AG04450 (cell line): ENCODE measurements around the gene ZNF304. TPM values are rescaled to one million over a fixed set of nuclear protein-coding genes. Genes with fewer than 3 reads are reported as not detected.
A peak's percentile ranks its signal among the peaks of the same experiment; 100 is the strongest.

Experiments
- CTCF ChIA-PET: fragments of 300-600, 350-600 bp; formaldehyde crosslinking; extraction: SDS; loops from one replicate; lab custom pipeline; 2022; ENCODE audit warnings: antibody characterized with exemption, inconsistent platforms; lab: Charles Lee
- POLR2A ChIA-PET: fragments of 350-600 bp; formaldehyde crosslinking; extraction: SDS; loops from one replicate; lab custom pipeline; 2021; ENCODE audit warnings: antibody characterized with exemption, inconsistent platforms; lab: Yijun Ruan, JAX
- DNase-seq: peaks from one replicate; pipeline ENCODE4 v3.0.0-alpha.2; 2011; ENCODE audit warnings: low read depth, low spot score
- H3K27ac ChIP-seq: one replicate; pipeline ENCODE4 v1.5.1; 2012; ENCODE audit warnings: low read depth, low read length, control low read depth
- H3K27me3 ChIP-seq: one replicate; pipeline ENCODE4 v1.6.0; 2012; ENCODE audit warnings: low read length; ENCODE audit not compliant: control insufficient read depth, insufficient read depth
- H3K4me3 ChIP-seq: 2 replicates; pipeline ENCODE4 v1.5.1; 2011; ENCODE audit warnings: mild to moderate bottlenecking, low read depth, low read length, control low read depth
- H3K9me3 ChIP-seq: 2 replicates; pipeline ENCODE4 v1.5.1; 2012; ENCODE audit warnings: low read length; ENCODE audit not compliant: control insufficient read depth, insufficient read depth
- CTCF ChIP-seq: IDR thresholded peaks from 2 replicates; pipeline ENCODE4 v1.5.1; 2011; ENCODE audit warnings: low read depth, low read length, control low read depth, inconsistent platforms
- polyA plus RNA-seq: library from polyadenylated mRNA; depleted of rRNA; stranded (reverse); fragments of >200 nt; gene quantifications from 2 replicates; pipeline ENCODE4 v1.2.3, GENCODE V29; 2011; rRNA removed

The ZNF304 gene
- polyA plus RNA-seq, 1 experiment = 7.8 TPM

GRCh38 chr19:57403737-57404563 lies 52.9 kb downstream of the ZNF304 start:
- H3K27me3 ChIP-seq = no peaks in the 10 kb centered on the region
- H3K4me3 ChIP-seq = no peak overlapping the region
- CTCF ChIA-PET = no interaction called here
- DNase-seq = no peak
- POLR2A ChIA-PET = interaction anchor here (0.7 kb wide), 1 partner anchor 293 kb away, joined by 4 read pairs; no protein-coding TSS in a partner anchor
- no peak overlapping the region for H3K27ac ChIP-seq
- H3K9me3 ChIP-seq = peaks cover 13% of the 10 kb centered on the region
- TF ChIP-seq CTCF = no peak

GRCh38 chr19:57406516-57407123 lies 55.5 kb downstream of the ZNF304 start:
- ChIA-PET CTCF (interaction anchor here (0.8 to 2.0 kb wide), 10 partner anchors 13 to 749 kb away, joined by 3 to 10 read pairs (median 4); partner anchors contain the start of genes ZNF134 and ZNF548), POLR2A (no interaction called here)
- peak; percentile 15 for DNase-seq
- peaks cover 14% of the 10 kb centered on the region for H3K9me3 ChIP-seq
- H3K27me3 ChIP-seq = no peaks in the 10 kb centered on the region
- no peak overlapping the region for H3K27ac ChIP-seq
- H3K4me3 ChIP-seq = no peak overlapping the region
- TF ChIP-seq CTCF = peak; percentile 86

Other genes with a start within 250 kb of the ZNF304 start
- not detected in 2 replicates for gene USP29, start 231.3 kb upstream of the ZNF304 start, polyA plus RNA-seq
- not detected in 2 replicates for gene ZIM3, start 206.1 kb upstream of the ZNF304 start, polyA plus RNA-seq
- gene DUXA, start 183.8 kb upstream of the ZNF304 start, polyA plus RNA-seq = not detected in 2 replicates
- gene ZNF264, start 159.8 kb upstream of the ZNF304 start, polyA plus RNA-seq = 7.1 and 7.8 TPM in 2 replicates
- 0.17 and 0.19 TPM in 2 replicates for gene AURKC, start 120.2 kb upstream of the ZNF304 start, polyA plus RNA-seq
- gene ZNF805, start 110.6 kb upstream of the ZNF304 start, polyA plus RNA-seq = 6.1 and 6.3 TPM in 2 replicates
- gene ZNF460, start 70.8 kb upstream of the ZNF304 start, polyA plus RNA-seq = 11.2 and 13.0 TPM in 2 replicates
- gene ZNF543, start 30.8 kb upstream of the ZNF304 start, polyA plus RNA-seq = 2.6 and 2.7 TPM in 2 replicates
- gene TRAPPC2B, start 12.3 kb downstream of the ZNF304 start, polyA plus RNA-seq = 16.5 and 19.6 TPM in 2 replicates
- 3.3 and 3.7 TPM in 2 replicates for gene ZNF547, start 12.3 kb downstream of the ZNF304 start, polyA plus RNA-seq
- 12.7 and 14.2 TPM in 2 replicates for gene ZNF548, start 38.6 kb downstream of the ZNF304 start, polyA plus RNA-seq
- 5.7 and 6.4 TPM in 2 replicates for gene ZNF17, start 59.9 kb downstream of the ZNF304 start, polyA plus RNA-seq
- gene ZNF749, start 84.1 kb downstream of the ZNF304 start, polyA plus RNA-seq = 7.4 and 9.7 TPM in 2 replicates
- 0.11 and 0.21 TPM in 2 replicates for gene VN1R1, start 105.9 kb downstream of the ZNF304 start, polyA plus RNA-seq
- gene ZNF772, start 126.3 kb downstream of the ZNF304 start, polyA plus RNA-seq = 6.6 and 6.8 TPM in 2 replicates
- gene ZNF419, start 136.5 kb downstream of the ZNF304 start, polyA plus RNA-seq = 8.7 and 11.1 TPM in 2 replicates
- gene ZNF773, start 148.7 kb downstream of the ZNF304 start, polyA plus RNA-seq = 9.2 and 11.0 TPM in 2 replicates
- gene ZNF549, start 176.1 kb downstream of the ZNF304 start, polyA plus RNA-seq = 5.0 and 5.8 TPM in 2 replicates
- gene ZNF550, start 208.6 kb downstream of the ZNF304 start, polyA plus RNA-seq = 6.8 and 8.2 TPM in 2 replicates
- 4.4 and 4.8 TPM in 2 replicates for gene ZNF416, start 227.6 kb downstream of the ZNF304 start, polyA plus RNA-seq
- gene ZIK1, start 232.9 kb downstream of the ZNF304 start, polyA plus RNA-seq = 4.3 and 4.5 TPM in 2 replicates
- gene ZNF530, start 248.6 kb downstream of the ZNF304 start, polyA plus RNA-seq = 1.3 and 1.5 TPM in 2 replicates